Right lobe of liver (tissue), 4 donors: Measurements from ENCODE around the gene RGSL1.

Experiments used
- POLR2A ChIP-seq: fragments of 450-650 bp; IDR thresholded peaks from one replicate; pipeline ENCODE4 v1.6.1; 2017; ENCODE audit warnings: antibody characterized with exemption, mild to moderate bottlenecking
- TF ChIP-seq, protein P1 (sequence below), 4 donors: fragments of 200-600 bp in 3 of 4; fragments of 450-650 bp in 1 of 4; IDR thresholded peaks; one replicate each; pipeline versions ENCODE4 v1.5.1 to v1.8.0; 2016 to 2022; ENCODE audit warnings: antibody characterized with exemption in 4 of 4, mild to moderate bottlenecking in 2 of 4
- donor health status: DM: no; HTN: no; CAD: no.
- donor health status: DM: no; HTN: no; CAD: no.
- donor health status: DM: no; HTN: yes; CAD: no.

DNA sequence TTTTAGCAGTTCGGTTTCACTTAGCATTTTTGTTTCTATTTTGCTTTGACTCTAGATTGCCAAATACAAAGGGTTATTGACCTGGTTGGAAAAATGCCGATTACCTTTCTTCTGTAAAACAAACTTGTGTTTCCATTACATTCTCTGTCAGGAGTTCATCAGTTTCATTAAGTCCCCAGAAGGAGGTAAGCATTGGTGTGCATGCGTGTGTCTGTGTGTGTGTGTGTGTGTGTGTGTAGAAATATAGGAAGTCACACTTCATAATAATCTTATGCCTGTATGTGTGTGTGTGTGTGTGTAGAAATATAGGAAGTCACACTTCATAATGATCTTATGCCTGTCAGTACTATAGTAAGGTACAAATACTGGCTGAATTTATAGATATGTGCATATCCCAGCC lies 10.0 kb downstream of the RGSL1 start:
- TF ChIP-seq, protein P1, sequence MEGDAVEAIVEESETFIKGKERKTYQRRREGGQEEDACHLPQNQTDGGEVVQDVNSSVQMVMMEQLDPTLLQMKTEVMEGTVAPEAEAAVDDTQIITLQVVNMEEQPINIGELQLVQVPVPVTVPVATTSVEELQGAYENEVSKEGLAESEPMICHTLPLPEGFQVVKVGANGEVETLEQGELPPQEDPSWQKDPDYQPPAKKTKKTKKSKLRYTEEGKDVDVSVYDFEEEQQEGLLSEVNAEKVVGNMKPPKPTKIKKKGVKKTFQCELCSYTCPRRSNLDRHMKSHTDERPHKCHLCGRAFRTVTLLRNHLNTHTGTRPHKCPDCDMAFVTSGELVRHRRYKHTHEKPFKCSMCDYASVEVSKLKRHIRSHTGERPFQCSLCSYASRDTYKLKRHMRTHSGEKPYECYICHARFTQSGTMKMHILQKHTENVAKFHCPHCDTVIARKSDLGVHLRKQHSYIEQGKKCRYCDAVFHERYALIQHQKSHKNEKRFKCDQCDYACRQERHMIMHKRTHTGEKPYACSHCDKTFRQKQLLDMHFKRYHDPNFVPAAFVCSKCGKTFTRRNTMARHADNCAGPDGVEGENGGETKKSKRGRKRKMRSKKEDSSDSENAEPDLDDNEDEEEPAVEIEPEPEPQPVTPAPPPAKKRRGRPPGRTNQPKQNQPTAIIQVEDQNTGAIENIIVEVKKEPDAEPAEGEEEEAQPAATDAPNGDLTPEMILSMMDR (IDR thresholded peaks at IDR 0.05), result no peak
- TF ChIP-seq POLR2A, result no peak
